SK-N-SH (cell line): ENCODE results near the gene TRMT44.

Experiments
- CHD2 ChIP-seq: fragments of 150-350 bp; IDR thresholded peaks from 2 replicates; pipeline ENCODE4 v1.6.1; 2018; ENCODE audit warnings: low read length; ENCODE audit not compliant: partially characterized antibody
- EZH2phosphoT487 ChIP-seq: fragments of 200-600 bp; sonication (generic); IDR thresholded peaks from 2 replicates; pipeline ENCODE4 v1.6.1; 2017; ENCODE audit warnings: low read depth, mixed run types, mild to moderate bottlenecking, antibody characterized with exemption, moderate library complexity, borderline replicate concordance
- JUND ChIP-seq: IDR thresholded peaks from 2 replicates; pipeline ENCODE4 v1.4.0; 2012
- MXI1 ChIP-seq: IDR thresholded peaks from 2 replicates; pipeline ENCODE4 v1.6.1; 2012; ENCODE audit warnings: mild to moderate bottlenecking, low read depth, low read length, improper control_type of control experiment
- NFIC ChIP-seq: IDR thresholded peaks from 2 replicates; pipeline ENCODE4 v1.4.0; 2012; ENCODE audit warnings: borderline replicate concordance
- POLR2AphosphoS5 ChIP-seq: IDR thresholded peaks from 2 replicates; pipeline ENCODE4 v1.6.1; 2012; ENCODE audit warnings: low read depth, low read length
- RCOR1 ChIP-seq: fragments of 150-350 bp; IDR thresholded peaks from 2 replicates; pipeline ENCODE4 v1.6.1; 2017; ENCODE audit warnings: antibody characterized with exemption, low read length
- SMC3 ChIP-seq: IDR thresholded peaks from 2 replicates; pipeline ENCODE4 v1.6.1; 2012; ENCODE audit warnings: low read depth, low read length, improper control_type of control experiment
- TEAD4 ChIP-seq: IDR thresholded peaks from 2 replicates; pipeline ENCODE4 v1.4.0; 2012; ENCODE audit warnings: mild to moderate bottlenecking, borderline replicate concordance; ENCODE audit not compliant: insufficient read depth
- TF ChIP-seq, protein P1 (sequence below): fragments of 150-350 bp; IDR thresholded peaks from 2 replicates; pipeline ENCODE4 v1.6.1; 2017; ENCODE audit warnings: antibody characterized with exemption, low read length, low read depth, borderline replicate concordance
- TF ChIP-seq, protein P2 (sequence below): fragments of 150-350 bp; IDR thresholded peaks from 2 replicates; pipeline ENCODE4 v1.6.1; 2016; ENCODE audit warnings: mild to moderate bottlenecking, low read depth, low read length
- TF ChIP-seq, protein P3 (sequence below): fragments of 200-600 bp; sonication (generic); IDR thresholded peaks from 2 replicates; pipeline ENCODE4 v1.6.1; 2017; ENCODE audit warnings: antibody characterized with exemption, mild to moderate bottlenecking, moderate library complexity
- TF ChIP-seq, protein P4 (sequence below): IDR thresholded peaks from 2 replicates; pipeline ENCODE4 v1.4.0; 2012; ENCODE audit warnings: low read depth, borderline replicate concordance
- TF ChIP-seq, protein P5 (sequence below): IDR thresholded peaks from 2 replicates; pipeline ENCODE4 v1.4.0; 2012; ENCODE audit warnings: low read depth

DNA sequence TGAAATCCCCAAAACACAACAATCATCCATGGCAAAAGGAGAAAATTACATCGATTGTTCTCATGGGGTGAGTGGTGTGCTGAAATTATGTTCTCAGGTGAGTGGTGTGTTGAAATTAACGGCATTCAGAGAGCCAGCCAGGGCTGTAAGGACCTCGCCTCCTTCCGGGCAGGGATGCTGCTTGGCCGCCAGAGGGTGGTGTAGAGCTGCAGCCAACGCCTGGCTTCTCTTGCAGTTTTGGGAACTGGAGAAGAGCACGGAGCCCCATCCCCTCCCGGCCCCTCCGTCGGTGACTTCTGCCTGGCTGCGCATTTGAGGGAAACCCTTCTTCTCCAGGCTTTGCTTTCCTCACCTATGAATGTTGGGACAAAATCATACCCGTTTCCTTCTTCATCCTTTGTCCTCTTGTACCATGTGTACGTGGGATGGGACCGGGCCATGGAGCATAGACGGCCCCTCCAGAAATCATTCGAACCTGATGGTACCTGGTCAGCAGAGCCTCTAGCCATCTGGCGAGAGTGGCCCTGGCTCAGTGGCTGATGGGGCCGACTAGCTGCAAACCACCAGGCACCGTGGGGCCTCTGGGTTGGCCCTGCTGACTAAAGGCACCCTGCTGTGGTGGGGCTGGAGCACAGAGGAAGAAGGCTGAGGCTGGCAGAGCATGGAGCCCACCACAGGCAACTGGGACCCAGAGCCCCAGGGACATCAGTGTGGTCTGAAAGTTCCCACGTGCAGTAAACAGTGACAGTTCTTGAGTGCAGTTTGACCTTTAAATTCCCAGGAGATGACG is 28.4 kb downstream of the TRMT44 start:
- TF ChIP-seq TEAD4 (no peak), RCOR1 (no peak), JUND (no peak), CHD2 (no peak), POLR2AphosphoS5 (no peak), NFIC (no peak), MXI1 (no peak), SMC3 (peak; percentile 89), EZH2phosphoT487 (no peak)
- TF ChIP-seq, protein P1, sequence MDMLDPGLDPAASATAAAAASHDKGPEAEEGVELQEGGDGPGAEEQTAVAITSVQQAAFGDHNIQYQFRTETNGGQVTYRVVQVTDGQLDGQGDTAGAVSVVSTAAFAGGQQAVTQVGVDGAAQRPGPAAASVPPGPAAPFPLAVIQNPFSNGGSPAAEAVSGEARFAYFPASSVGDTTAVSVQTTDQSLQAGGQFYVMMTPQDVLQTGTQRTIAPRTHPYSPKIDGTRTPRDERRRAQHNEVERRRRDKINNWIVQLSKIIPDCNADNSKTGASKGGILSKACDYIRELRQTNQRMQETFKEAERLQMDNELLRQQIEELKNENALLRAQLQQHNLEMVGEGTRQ = no peak
- TF ChIP-seq, protein P2, sequence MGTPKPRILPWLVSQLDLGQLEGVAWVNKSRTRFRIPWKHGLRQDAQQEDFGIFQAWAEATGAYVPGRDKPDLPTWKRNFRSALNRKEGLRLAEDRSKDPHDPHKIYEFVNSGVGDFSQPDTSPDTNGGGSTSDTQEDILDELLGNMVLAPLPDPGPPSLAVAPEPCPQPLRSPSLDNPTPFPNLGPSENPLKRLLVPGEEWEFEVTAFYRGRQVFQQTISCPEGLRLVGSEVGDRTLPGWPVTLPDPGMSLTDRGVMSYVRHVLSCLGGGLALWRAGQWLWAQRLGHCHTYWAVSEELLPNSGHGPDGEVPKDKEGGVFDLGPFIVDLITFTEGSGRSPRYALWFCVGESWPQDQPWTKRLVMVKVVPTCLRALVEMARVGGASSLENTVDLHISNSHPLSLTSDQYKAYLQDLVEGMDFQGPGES = no peak
- TF ChIP-seq, protein P3, sequence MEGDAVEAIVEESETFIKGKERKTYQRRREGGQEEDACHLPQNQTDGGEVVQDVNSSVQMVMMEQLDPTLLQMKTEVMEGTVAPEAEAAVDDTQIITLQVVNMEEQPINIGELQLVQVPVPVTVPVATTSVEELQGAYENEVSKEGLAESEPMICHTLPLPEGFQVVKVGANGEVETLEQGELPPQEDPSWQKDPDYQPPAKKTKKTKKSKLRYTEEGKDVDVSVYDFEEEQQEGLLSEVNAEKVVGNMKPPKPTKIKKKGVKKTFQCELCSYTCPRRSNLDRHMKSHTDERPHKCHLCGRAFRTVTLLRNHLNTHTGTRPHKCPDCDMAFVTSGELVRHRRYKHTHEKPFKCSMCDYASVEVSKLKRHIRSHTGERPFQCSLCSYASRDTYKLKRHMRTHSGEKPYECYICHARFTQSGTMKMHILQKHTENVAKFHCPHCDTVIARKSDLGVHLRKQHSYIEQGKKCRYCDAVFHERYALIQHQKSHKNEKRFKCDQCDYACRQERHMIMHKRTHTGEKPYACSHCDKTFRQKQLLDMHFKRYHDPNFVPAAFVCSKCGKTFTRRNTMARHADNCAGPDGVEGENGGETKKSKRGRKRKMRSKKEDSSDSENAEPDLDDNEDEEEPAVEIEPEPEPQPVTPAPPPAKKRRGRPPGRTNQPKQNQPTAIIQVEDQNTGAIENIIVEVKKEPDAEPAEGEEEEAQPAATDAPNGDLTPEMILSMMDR = peak; percentile 93
- TF ChIP-seq, protein P4, sequence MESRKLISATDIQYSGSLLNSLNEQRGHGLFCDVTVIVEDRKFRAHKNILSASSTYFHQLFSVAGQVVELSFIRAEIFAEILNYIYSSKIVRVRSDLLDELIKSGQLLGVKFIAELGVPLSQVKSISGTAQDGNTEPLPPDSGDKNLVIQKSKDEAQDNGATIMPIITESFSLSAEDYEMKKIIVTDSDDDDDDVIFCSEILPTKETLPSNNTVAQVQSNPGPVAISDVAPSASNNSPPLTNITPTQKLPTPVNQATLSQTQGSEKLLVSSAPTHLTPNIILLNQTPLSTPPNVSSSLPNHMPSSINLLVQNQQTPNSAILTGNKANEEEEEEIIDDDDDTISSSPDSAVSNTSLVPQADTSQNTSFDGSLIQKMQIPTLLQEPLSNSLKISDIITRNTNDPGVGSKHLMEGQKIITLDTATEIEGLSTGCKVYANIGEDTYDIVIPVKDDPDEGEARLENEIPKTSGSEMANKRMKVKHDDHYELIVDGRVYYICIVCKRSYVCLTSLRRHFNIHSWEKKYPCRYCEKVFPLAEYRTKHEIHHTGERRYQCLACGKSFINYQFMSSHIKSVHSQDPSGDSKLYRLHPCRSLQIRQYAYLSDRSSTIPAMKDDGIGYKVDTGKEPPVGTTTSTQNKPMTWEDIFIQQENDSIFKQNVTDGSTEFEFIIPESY = no peak
- TF ChIP-seq, protein P5, sequence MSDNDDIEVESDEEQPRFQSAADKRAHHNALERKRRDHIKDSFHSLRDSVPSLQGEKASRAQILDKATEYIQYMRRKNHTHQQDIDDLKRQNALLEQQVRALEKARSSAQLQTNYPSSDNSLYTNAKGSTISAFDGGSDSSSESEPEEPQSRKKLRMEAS = no peak
